OCI-LY7 (cell line): ENCODE measurements around the gene PANK4. TPM values are rescaled to one million over a fixed set of nuclear protein-coding genes. Genes with fewer than 3 reads are reported as not detected.

Experiments used
- BruUV-seq: library from RNA; stranded (reverse); fragments of 400-500 nt; replicated peaks from 2 replicates; lab custom pipeline; 2021; lab: Mats Ljungman, UMichigan
- CTCF ChIA-PET: fragments of 300-600 bp; sonication (Branson Sonifier 250); formaldehyde crosslinking; loops from one replicate; lab custom pipeline; 2022; ENCODE audit warnings: antibody characterized with exemption; ENCODE audit not compliant: unreplicated experiment; lab: Charles Lee
- POLR2A ChIA-PET: fragments of 300-600 bp; sonication (Branson Sonifier 250); formaldehyde crosslinking; loops from one replicate; lab custom pipeline; 2022; ENCODE audit warnings: antibody characterized with exemption; lab: Charles Lee
- DNase-seq: peaks from one replicate; pipeline ENCODE4 v3.0.0-alpha.2; 2015; ENCODE audit warnings: low spot score
- H2AFZ ChIP-seq: fragments of 200-600 bp; sonication (generic), shearing (Covaris generic); 2 replicates; pipeline ENCODE4 v1.6.1; 2014; ENCODE audit warnings: mild to moderate bottlenecking, antibody characterized with exemption, low read length, moderate library complexity
- H3K27ac ChIP-seq: fragments of 200-600 bp; sonication (generic); 2 replicates; pipeline ENCODE4 v1.5.1; 2014; ENCODE audit warnings: mixed run types, low read depth, mild to moderate bottlenecking, moderate library complexity, low read length, inconsistent platforms; ENCODE audit not compliant: poor library complexity, severe bottlenecking
- H3K36me3 ChIP-seq: fragments of 200-600 bp; sonication (generic); 2 replicates; pipeline ENCODE4 v1.6.1; 2014; ENCODE audit warnings: mild to moderate bottlenecking, antibody characterized with exemption, low read length, moderate library complexity, mixed read lengths; ENCODE audit not compliant: insufficient read depth
- H3K4me1 ChIP-seq: fragments of 200-600 bp; sonication (generic); 2 replicates; pipeline ENCODE4 v1.5.1; 2014; ENCODE audit warnings: mild to moderate bottlenecking, low read length; ENCODE audit not compliant: insufficient read depth, poor library complexity, severe bottlenecking
- H3K4me2 ChIP-seq: fragments of 200-600 bp; sonication (generic); 2 replicates; pipeline ENCODE4 v1.6.1; 2014; ENCODE audit warnings: mild to moderate bottlenecking, low read length
- H3K4me3 ChIP-seq: fragments of 200-600 bp; sonication (generic); 2 replicates; pipeline ENCODE4 v1.5.1; 2014; ENCODE audit warnings: mild to moderate bottlenecking, low read depth, low read length; ENCODE audit not compliant: poor library complexity, severe bottlenecking
- H3K79me2 ChIP-seq: fragments of 200-600 bp; sonication (generic); 2 replicates; pipeline ENCODE4 v1.6.1; 2016; ENCODE audit warnings: low read depth, mild to moderate bottlenecking, low read length, moderate library complexity, mixed read lengths; ENCODE audit not compliant: insufficient read depth
- H3K9me2 ChIP-seq: fragments of 200-600 bp; sonication (generic); 2 replicates; pipeline ENCODE4 v1.6.1; 2016; ENCODE audit warnings: mild to moderate bottlenecking, low read length, mixed read lengths; ENCODE audit not compliant: insufficient read depth
- H3K9me3 ChIP-seq: fragments of 200-600 bp; sonication (generic); 2 replicates; pipeline ENCODE4 v1.6.1; 2014; ENCODE audit warnings: mild to moderate bottlenecking, mixed run types, low read length, mixed read lengths
- H4K20me1 ChIP-seq: fragments of 200-600 bp; sonication (generic); 2 replicates; pipeline ENCODE4 v1.6.1; 2014; ENCODE audit warnings: mild to moderate bottlenecking, antibody characterized with exemption, low read length, moderate library complexity, mixed read lengths; ENCODE audit not compliant: insufficient read depth
- EZH2phosphoT487 ChIP-seq: fragments of 200-600 bp; sonication (generic); IDR thresholded peaks from 2 replicates; pipeline ENCODE4 v1.6.1; 2018; ENCODE audit warnings: low read depth, borderline replicate concordance, mild to moderate bottlenecking, mixed run types, antibody characterized with exemption, low read length, moderate library complexity, mixed read lengths
- intact Hi-C: fragments of 100-400 bp; cut with micrococcal nuclease; formaldehyde crosslinking; loops from one replicate; pipeline ENCODE4 v1.10.0; 2022; ENCODE audit not compliant: unreplicated experiment
- total RNA-seq, 2 experiments: library from RNA; depleted of rRNA in 1 of 2; stranded (reverse); fragments of >200 nt in 1 of 2; shearing (Covaris generic) in 1 of 2; gene quantifications; 2 replicates each; pipeline ENCODE4 v1.2.3, GENCODE V29; 2014 to 2022
- TF ChIP-seq, protein P1 (sequence below): fragments of 200-600 bp; sonication (generic); conservative IDR thresholded peaks from 2 replicates; pipeline ENCODE4 v1.5.1; 2014; ENCODE audit warnings: mild to moderate bottlenecking, antibody characterized with exemption, low read length, moderate library complexity, mixed read lengths

The PANK4 gene
- total RNA-seq, 2 experiments from 2014 or later: 49.1 to 55.9 TPM

DNA sequence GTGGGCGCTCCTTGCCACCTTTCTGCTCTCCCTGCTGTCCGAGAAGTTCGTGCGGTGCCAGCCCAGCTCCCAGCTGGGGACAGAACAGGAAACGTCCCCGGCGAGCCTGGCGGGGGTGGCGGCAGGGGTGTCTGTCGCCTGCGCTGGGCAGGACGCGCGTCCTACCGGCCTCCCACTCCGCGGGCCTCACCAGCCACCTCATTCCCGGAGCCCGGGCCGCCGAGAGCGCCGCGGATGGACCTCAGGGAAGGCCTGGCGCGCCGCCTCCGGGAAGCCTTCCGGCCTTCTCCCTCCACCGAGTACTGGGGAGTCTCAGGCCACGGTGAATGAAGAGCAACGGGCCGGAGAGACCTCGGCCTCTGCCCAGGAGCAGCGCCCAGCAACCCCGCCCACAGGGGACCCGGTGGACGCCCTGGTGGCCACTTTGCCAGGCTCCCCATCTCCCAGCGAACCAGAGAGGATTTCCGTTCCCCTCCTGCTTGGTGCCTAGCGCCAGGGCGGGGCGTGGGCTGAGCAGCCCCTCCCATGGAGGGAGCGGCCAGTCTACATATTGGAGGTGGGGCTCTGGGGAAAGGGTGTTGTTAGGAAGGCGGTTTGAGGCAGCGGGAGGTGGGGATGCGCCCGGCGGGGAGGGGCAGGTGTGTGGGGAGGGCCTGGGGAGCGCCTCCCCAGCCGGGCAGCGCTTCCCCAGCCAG, 20.3 kb upstream of the PANK4 start:
- Histone ChIP-seq H3K27ac (peak overlapping the region; percentile 92), H4K20me1 (no peaks in the 10 kb centered on the region), H2AFZ (peak overlapping the region; percentile 24; the same call in 1 of the 2 replicates), H3K9me2 (no peaks in the 10 kb centered on the region), H3K79me2 (no peaks in the 10 kb centered on the region), H3K4me3 (peak overlapping the region; percentile 76), H3K4me2 (peak overlapping the region; percentile 94), H3K36me3 (no peaks in the 10 kb centered on the region), H3K4me1 (peaks cover 44% of the 10 kb centered on the region), H3K9me3 (no peaks in the 10 kb centered on the region)
- intact Hi-C loops: loop anchor here (1.0 to 5.0 kb wide), 3 partner anchors 20 to 114 kb away; partner anchors contain the start of gene PANK4
- BruUV-seq: no TSS peak
- TF ChIP-seq EZH2phosphoT487: no peak
- TF ChIP-seq, protein P1, sequence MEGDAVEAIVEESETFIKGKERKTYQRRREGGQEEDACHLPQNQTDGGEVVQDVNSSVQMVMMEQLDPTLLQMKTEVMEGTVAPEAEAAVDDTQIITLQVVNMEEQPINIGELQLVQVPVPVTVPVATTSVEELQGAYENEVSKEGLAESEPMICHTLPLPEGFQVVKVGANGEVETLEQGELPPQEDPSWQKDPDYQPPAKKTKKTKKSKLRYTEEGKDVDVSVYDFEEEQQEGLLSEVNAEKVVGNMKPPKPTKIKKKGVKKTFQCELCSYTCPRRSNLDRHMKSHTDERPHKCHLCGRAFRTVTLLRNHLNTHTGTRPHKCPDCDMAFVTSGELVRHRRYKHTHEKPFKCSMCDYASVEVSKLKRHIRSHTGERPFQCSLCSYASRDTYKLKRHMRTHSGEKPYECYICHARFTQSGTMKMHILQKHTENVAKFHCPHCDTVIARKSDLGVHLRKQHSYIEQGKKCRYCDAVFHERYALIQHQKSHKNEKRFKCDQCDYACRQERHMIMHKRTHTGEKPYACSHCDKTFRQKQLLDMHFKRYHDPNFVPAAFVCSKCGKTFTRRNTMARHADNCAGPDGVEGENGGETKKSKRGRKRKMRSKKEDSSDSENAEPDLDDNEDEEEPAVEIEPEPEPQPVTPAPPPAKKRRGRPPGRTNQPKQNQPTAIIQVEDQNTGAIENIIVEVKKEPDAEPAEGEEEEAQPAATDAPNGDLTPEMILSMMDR: no peak
- ChIA-PET CTCF (interaction anchor here (0.8 kb wide), 1 partner anchor 130 kb away, joined by 3 read pairs; no protein-coding TSS in a partner anchor), POLR2A (interaction anchor here (0.6 to 3.7 kb wide), 4 partner anchors 20 to 155 kb away, joined by 3 to 15 read pairs (median 8); partner anchors contain the start of genes MORN1 and PANK4)
- DNase-seq: peak; percentile 88

DNA sequence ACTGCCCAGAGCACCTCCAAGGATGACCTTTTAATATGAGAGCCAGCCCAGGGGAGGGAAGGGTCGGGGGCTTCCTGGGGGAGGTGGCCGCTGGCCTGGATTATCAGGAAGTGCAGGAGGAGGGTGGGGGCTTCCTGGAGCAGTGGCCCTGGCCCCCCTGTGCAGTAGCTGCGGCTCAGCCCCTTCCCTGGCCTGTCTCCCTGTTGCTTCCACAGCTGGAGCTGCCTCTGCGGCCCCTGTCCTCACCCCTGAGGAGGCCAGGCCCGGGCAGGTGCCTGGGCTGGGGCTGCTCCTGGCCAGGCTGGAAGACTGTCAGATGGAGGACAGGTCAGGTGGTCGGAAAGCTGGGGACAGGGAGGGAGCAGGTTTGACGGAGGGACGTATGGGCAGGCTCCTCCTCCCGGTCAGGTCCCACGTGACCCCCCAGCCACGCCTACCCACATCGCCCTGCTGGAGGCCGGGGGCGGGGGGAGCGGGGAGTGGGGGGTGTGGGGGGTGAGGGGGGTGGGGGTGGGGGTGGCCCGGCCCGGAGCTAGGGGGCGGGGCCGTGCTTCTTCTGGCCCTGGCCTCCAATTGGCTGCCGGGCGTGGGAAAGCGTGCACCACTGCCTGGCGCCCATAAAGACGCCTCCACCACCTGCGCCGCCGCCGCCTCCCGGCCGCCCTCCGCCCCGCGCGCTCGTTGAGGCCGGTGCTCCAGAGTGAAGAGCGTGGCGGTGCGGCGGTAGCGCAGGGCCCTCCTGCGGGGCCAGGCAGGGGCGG, 19.5 kb upstream of the PANK4 start:
- DNase-seq: peak; percentile 93
- BruUV-seq: no TSS peak

More for the DNA sequence above, 19.5 kb upstream of the PANK4 start:
- Histone ChIP-seq H3K36me3 (no peaks in the 10 kb centered on the region), H3K4me1 (peaks cover 44% of the 10 kb centered on the region), H4K20me1 (no peaks in the 10 kb centered on the region), H2AFZ (peak overlapping the region; percentile 28; the same call in 1 of the 2 replicates), H3K9me2 (no peaks in the 10 kb centered on the region), H3K79me2 (no peaks in the 10 kb centered on the region), H3K4me3 (peak overlapping the region; percentile 76), H3K9me3 (no peaks in the 10 kb centered on the region), H3K27ac (peak overlapping the region; percentile 92), H3K4me2 (peak overlapping the region; percentile 94)
- ChIA-PET CTCF (no interaction called here), POLR2A (interaction anchor here (0.6 to 3.7 kb wide), 4 partner anchors 19 to 780 kb away, joined by 3 to 15 read pairs (median 7); partner anchors contain the start of gene PANK4)
- no peak for TF ChIP-seq EZH2phosphoT487
- intact Hi-C loops: loop anchor here (1.0 to 5.0 kb wide), 2 partner anchors 50 to 114 kb away; no protein-coding TSS in a partner anchor
